Stimulated activated CD4-positive, alpha-beta T cell treated with anti-CD3 and anti-CD28 coated beads, TNF-alpha, amount 100 ng/mL, for 48 hours (primary cell): ENCODE measurements around the gene RGS16.
"Not testable (repeated sequence)": the region's sequence is repeated elsewhere in the genome, so short reads cannot be mapped to it uniquely, and the experiment has no call there.

Source experiments
- DNase-seq, 3 donors: peaks; one replicate each; pipeline ENCODE4 v3.0.0-alpha.2; 2020; ENCODE audit warnings: low read depth in 3 of 3

Gene RGS16

GRCh38 chr1:182604175-182605164 lies at the start of gene RGS16:
TSS of gene RGS16 (minus strand) at chr1:182604389. CDS start at chr1:182604259, 130 bp downstream.
- peak; percentile 90 to 95 (median 92) for DNase-seq

- no peak for DNase-seq
Observed at GRCh38 chr1:182653986-182654385, 49.8 kb upstream of the RGS16 start.

GRCh38 chr1:182652933-182653332 lies 48.7 kb upstream of the RGS16 start:
- DNase-seq, result no peak

- DNase-seq, result no peak
Observed at GRCh38 chr1:182651339-182651724, 47.1 kb upstream of the RGS16 start.

GRCh38 chr1:182650678-182651338 lies 46.6 kb upstream of the RGS16 start:
- DNase-seq, result no peak

GRCh38 chr1:182649041-182649440 lies 44.9 kb upstream of the RGS16 start:
- no peak for DNase-seq

- no peak for DNase-seq
Observed at GRCh38 chr1:182646739-182647138, 42.5 kb upstream of the RGS16 start.

- no peak for DNase-seq
Observed at GRCh38 chr1:182644886-182645285, 40.7 kb upstream of the RGS16 start.

GRCh38 chr1:182643699-182644098 lies 39.5 kb upstream of the RGS16 start:
- no peak for DNase-seq

GRCh38 chr1:182642461-182642860 lies 38.3 kb upstream of the RGS16 start:
- DNase-seq, result no peak

- DNase-seq, result no peak
Observed at GRCh38 chr1:182641561-182641960, 37.4 kb upstream of the RGS16 start.

GRCh38 chr1:182639330-182639729 lies 35.1 kb upstream of the RGS16 start:
- DNase-seq, result no peak

- DNase-seq, result no peak
Observed at GRCh38 chr1:182637769-182638168, 33.6 kb upstream of the RGS16 start.

GRCh38 chr1:182635871-182636270 lies 31.7 kb upstream of the RGS16 start:
- DNase-seq, result no peak

GRCh38 chr1:182634306-182635072 lies 30.3 kb upstream of the RGS16 start:
- DNase-seq, result no peak

- no peak for DNase-seq
Observed at GRCh38 chr1:182633657-182634281, 29.6 kb upstream of the RGS16 start.

- DNase-seq, result no peak
Observed at GRCh38 chr1:182633031-182633430, 28.8 kb upstream of the RGS16 start.

- not testable (repeated sequence) for DNase-seq
Observed at GRCh38 chr1:182632441-182632857, 28.3 kb upstream of the RGS16 start.

- DNase-seq, result no peak
Observed at GRCh38 chr1:182631954-182632353, 27.8 kb upstream of the RGS16 start.

GRCh38 chr1:182631053-182631677 lies 27.0 kb upstream of the RGS16 start:
- no peak for DNase-seq

- no peak for DNase-seq
Observed at GRCh38 chr1:182630586-182630985, 26.4 kb upstream of the RGS16 start.
